ENCODE measurements around the gene ACOT7.

Gene ACOT7

DNA sequence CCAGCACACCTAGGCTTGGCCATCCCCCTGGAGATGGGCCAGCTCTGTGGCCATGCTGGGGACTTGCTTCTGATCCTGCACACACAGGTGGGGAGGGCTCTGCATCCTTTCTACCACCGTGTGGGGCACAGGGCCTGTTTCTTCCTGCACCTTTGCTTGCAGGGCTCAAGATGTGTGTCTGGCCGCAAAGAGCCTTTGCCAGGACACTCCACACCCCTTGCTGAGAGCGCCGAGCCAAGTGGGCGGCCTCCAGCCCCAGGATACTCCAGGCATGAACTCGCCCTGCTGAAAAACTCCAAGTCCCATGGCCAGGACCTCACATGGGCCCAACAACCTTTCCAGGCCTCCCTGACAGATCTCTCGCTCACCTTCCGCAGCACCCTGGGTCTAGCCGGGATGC is 121.1 kb downstream of the ACOT7 start:
- no peak for TF ChIP-seq JUND (IDR thresholded peaks at IDR 0.05; ENCODE audit: low read depth)
- no peak for DNase-seq (ENCODE audit: low read depth in 1 of 2, low spot score in 1 of 2)
- in situ Hi-C loops (cut with HindIII; ENCODE audit: low pct_unique_long_range_greater_than_20kb, low sequenced_read_pairs): no loop called here

DNA sequence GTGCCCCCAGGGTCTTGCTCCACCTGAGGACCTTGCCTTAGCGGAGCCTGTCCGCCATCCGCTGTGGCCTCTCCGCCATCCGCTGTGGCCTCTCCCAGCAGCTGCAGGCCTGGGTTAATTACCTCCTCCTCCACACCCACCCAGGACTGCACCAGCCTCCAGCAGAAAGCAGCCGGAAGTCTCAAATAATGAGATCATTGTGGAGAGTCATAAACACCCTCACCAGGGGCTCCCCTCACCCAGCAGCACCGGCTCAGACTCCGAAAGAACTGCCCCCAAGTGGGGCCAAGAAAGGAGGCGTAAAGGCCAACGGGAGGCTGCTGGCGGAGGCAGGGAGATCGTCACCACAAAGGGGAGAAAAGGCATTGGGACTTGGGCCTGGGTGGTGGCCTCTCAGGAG is 122.0 kb downstream of the ACOT7 start:
- in situ Hi-C loops (cut with HindIII; ENCODE audit: low pct_unique_long_range_greater_than_20kb, low sequenced_read_pairs): no loop called here
- no peak for TF ChIP-seq JUND (IDR thresholded peaks at IDR 0.05; ENCODE audit: low read depth)
- no peak for DNase-seq (ENCODE audit: low read depth in 1 of 2, low spot score in 1 of 2)

DNA sequence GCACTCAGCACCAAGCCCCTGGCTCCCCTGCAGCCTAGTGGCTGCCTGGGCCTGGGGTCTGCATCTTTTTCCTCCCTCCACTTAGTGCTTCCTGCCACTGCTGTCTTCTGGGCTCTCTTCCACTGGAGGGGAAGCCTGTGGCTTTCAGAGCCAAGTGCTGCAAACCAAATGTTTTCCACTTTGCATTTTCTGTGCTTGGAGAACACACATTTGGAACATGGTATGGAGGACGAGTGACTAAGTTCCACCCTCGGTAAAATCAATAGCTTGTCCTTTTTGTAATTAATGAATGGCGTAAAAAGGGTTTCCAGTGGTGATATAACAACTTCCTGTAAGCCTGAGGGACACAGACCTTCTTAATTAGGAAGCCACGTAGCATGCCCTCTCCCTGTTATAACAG is 122.6 kb downstream of the ACOT7 start:
- in situ Hi-C loops (cut with HindIII; ENCODE audit: low pct_unique_long_range_greater_than_20kb, low sequenced_read_pairs): no loop called here
- TF ChIP-seq JUND (IDR thresholded peaks at IDR 0.05; ENCODE audit: low read depth): no peak
- DNase-seq (ENCODE audit: low read depth in 1 of 2, low spot score in 1 of 2): no peak

DNA sequence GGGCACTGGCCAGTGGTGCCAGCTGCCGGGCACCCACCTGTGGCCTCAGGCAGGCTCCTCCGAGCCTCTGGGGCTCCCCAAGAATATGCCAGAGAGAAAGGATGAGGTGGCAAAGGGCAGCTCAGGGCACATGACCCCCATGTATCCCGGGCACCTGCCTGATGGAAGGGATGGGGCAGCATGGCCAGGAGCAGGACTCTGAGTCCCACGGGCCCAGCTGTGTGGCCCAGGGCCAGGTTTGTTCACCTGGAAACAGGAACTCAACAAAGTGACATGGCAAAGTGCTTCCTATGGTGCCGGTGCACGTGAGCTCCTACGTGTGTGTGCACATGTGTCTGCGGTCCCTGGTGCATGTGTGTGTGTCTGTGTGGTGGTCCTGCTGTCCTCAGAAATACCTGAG is 123.2 kb downstream of the ACOT7 start:
- in situ Hi-C loops (cut with HindIII; ENCODE audit: low pct_unique_long_range_greater_than_20kb, low sequenced_read_pairs): no loop called here
- DNase-seq (ENCODE audit: low read depth in 1 of 2, low spot score in 1 of 2): no peak
- no peak for TF ChIP-seq JUND (IDR thresholded peaks at IDR 0.05; ENCODE audit: low read depth)

DNA sequence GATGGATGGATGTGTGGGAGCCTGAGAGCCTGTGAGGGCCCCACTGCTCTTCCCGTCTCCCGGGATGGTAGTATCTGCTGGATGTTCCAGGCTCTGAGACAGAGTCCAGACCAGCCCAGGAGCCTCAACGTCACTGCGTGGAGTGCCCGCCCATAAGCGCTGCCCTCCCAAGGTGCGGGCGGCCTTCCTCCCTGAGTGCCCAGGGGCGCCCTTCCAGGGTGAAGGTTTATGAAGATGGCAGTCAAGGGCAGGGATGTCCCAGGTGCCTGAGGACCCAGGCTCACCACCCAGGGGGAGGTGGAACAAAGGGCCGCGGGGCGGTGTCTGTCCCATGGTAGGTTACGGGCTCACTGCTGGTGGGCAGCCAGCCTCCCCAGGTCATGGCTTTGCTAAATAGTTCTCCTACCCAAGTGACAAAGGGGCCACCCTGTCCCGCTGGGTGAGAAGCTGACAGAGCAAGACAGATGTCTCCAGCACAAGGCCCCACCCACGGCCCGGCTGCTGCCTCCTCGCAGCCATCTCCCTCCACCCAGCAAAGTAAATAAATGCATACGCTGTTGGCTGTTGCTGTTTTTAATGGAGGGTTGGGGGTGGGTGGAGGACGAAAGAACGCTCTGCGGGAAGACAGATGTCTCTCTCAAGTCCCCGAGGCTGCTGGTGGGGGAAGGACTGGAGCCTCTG is 123.7 kb downstream of the ACOT7 start:
- DNase-seq (ENCODE audit: low read depth in 1 of 2, low spot score in 1 of 2): no peak
- TF ChIP-seq JUND (IDR thresholded peaks at IDR 0.05; ENCODE audit: low read depth): no peak

GRCh38 chr1:6269296-6269695 is 124.3 kb downstream of the ACOT7 start:
- TF ChIP-seq JUND (IDR thresholded peaks at IDR 0.05; ENCODE audit: low read depth): no peak
- in situ Hi-C loops (cut with HindIII; ENCODE audit: low pct_unique_long_range_greater_than_20kb, low sequenced_read_pairs): no loop called here
- DNase-seq (ENCODE audit: low read depth in 1 of 2, low spot score in 1 of 2): no peak

More for the DNA sequence above, 123.7 kb downstream of the ACOT7 start:
- in situ Hi-C loops (cut with HindIII; ENCODE audit: low pct_unique_long_range_greater_than_20kb, low sequenced_read_pairs): no loop called here

DNA sequence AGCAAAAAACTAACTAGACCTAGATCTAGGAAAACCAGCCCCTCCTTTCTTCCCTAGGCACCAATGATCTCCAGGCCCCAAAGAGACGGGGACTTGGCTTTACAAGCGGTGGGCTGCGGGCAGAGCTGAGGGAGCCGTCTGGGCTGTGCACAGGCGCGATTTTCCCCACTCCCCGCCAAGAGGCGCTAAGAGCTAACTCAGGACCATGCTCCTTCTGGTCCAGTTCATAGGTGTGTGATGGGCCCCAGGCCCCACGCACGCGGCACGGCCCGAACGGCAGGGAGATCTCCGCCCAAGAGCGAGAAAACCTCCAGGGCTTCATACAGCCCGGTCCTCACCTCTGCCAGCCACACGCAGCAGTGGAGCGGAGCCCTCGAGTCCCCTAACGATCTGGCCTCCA is 125.2 kb downstream of the ACOT7 start:
- TF ChIP-seq JUND (IDR thresholded peaks at IDR 0.05; ENCODE audit: low read depth): no peak
- DNase-seq (ENCODE audit: low read depth in 1 of 2, low spot score in 1 of 2): no peak
- in situ Hi-C loops (cut with HindIII; ENCODE audit: low pct_unique_long_range_greater_than_20kb, low sequenced_read_pairs): no loop called here

DNA sequence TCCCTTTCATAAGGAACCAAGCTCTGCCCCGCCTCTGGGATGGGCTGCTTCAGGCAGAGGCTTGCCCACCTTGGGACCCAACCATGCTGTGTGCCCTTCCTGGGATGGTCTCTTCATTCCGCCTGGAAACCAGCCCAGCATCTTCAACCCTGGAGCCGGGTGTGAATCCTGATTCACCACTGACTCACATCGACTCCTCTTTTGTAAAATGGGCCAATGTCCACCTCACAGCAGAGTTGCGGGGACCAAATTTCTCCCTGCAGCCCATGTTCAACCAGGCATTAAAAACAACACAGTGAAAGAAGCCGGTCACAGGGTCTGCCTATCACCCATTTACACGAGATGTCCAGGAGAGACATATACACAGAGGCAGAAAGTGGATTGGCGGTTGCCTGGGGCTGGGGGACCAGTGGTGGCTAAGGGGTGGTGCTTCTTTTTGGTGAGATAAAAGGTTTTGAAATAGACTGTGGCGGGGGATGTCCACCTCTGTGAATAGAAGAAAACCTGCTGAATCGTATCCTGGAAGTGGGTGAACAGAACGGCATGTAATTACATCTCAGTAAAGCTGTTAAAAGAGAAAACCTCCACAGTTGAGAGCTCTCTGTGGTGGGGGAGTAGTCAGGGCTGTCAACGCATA is 125.8 kb downstream of the ACOT7 start:
- in situ Hi-C loops (cut with HindIII; ENCODE audit: low pct_unique_long_range_greater_than_20kb, low sequenced_read_pairs): no loop called here
- no peak for TF ChIP-seq JUND (IDR thresholded peaks at IDR 0.05; ENCODE audit: low read depth)
- DNase-seq (ENCODE audit: low read depth in 1 of 2, low spot score in 1 of 2): no peak

GRCh38 chr1:6266641-6267040 is 126.9 kb downstream of the ACOT7 start:
- no peak for DNase-seq (ENCODE audit: low read depth in 1 of 2, low spot score in 1 of 2)
- in situ Hi-C loops (cut with HindIII; ENCODE audit: low pct_unique_long_range_greater_than_20kb, low sequenced_read_pairs): no loop called here
- TF ChIP-seq JUND (IDR thresholded peaks at IDR 0.05; ENCODE audit: low read depth): no peak

- no peak for TF ChIP-seq JUND (IDR thresholded peaks at IDR 0.05; ENCODE audit: low read depth)
- DNase-seq (ENCODE audit: low read depth in 1 of 2, low spot score in 1 of 2): no peak
- in situ Hi-C loops (cut with HindIII; ENCODE audit: low pct_unique_long_range_greater_than_20kb, low sequenced_read_pairs): no loop called here
These were observed 128.4 kb downstream of the ACOT7 start for GRCh38 chr1:6265151-6265550.

DNA sequence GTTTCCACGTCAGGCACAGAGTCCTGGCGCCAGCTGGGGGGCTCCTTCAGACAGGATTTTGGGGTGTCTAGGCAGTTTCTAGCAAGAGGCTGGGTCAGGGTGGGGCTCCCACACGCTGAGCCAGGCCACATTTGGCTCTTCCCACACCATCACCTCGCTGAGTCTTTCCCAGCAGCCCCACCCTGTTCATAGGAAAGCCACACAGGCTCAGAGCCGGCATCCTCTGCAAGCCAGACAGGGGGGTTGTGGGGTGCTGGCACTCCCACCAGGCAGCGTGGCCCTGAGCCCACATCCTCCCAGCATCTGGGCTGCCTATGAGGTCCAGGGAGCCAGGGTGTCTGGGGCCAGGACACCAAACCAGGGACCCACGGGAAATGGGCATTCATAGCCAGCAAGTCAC is 129.9 kb downstream of the ACOT7 start:
- no peak for DNase-seq (ENCODE audit: low read depth in 1 of 2, low spot score in 1 of 2)
- TF ChIP-seq JUND (IDR thresholded peaks at IDR 0.05; ENCODE audit: low read depth): no peak
- in situ Hi-C loops (cut with HindIII; ENCODE audit: low pct_unique_long_range_greater_than_20kb, low sequenced_read_pairs): no loop called here

DNA sequence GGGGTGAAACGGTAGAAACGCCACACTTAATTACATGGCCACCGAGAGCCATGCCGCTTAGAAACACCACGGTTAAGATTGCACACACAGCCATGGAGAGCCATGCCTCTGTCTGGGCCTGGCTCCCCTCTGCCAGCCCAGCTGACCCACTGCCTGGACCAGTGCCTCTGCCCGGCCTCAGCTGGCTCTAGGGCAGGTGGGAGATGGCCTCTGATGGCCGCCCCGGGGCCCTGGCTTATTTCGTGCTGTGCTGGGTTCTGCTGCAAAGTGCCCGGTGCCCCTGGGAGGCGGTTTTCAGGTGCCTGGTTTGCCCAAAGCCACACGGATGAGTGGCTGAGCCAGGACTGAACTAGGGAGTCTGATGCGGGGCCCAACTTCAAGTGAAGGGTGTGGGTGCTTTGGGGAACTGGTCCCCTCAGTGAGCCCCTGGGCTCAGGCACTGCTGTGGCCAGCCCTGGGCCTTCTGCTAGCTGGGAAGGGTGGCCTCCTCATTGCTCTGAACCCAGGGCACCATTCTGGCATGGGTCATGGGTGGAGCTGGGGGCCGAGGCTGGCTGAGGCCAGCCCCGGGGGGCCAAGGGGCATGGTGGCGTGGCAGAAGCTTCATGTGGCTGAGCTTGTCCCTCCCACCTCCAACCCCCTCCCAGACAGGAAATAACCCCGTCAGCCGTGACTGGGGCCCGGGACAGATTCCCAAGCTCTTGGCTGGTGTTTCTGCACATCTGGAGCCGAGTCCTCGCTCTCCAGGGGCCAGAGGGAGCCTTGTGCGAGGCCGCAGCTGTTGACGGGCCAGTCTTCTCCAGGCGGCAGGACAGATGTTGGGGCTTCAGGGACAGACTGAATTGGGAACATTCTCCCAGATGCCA is 130.8 kb downstream of the ACOT7 start:
- no peak for DNase-seq (ENCODE audit: low read depth in 1 of 2, low spot score in 1 of 2)
- in situ Hi-C loops (cut with HindIII; ENCODE audit: low pct_unique_long_range_greater_than_20kb, low sequenced_read_pairs): no loop called here
- no peak for TF ChIP-seq JUND (IDR thresholded peaks at IDR 0.05; ENCODE audit: low read depth)

- TF ChIP-seq JUND (IDR thresholded peaks at IDR 0.05; ENCODE audit: low read depth): no peak
- DNase-seq (ENCODE audit: low read depth in 1 of 2, low spot score in 1 of 2): no peak
- in situ Hi-C loops (cut with HindIII; ENCODE audit: low pct_unique_long_range_greater_than_20kb, low sequenced_read_pairs): no loop called here
These were observed 132.0 kb downstream of the ACOT7 start for GRCh38 chr1:6261615-6261995.
